Neural cell (in vitro differentiated cells): ENCODE data around the gene SLCO3A1. TPM values are rescaled to one million over a fixed set of nuclear protein-coding genes. Genes with fewer than 3 reads are reported as not detected.

Experiments
- H2AFZ ChIP-seq: fragments of 200-600, 300-800 bp; sonication (generic), shearing (Covaris generic); 2 replicates; pipeline ENCODE4 v1.6.0; 2014; ENCODE audit warnings: low read depth, mild to moderate bottlenecking, antibody characterized with exemption, low read length, moderate library complexity
- H3F3A ChIP-seq: fragments of 200-600 bp; shearing (Covaris generic); 2 replicates; pipeline ENCODE4 v1.6.1; 2016; ENCODE audit warnings: mild to moderate bottlenecking, moderate library complexity, mixed read lengths, antibody characterized with exemption, low read length; ENCODE audit not compliant: insufficient read depth, poor library complexity, severe bottlenecking
- H3K27ac ChIP-seq: fragments of 200-600, 300-800 bp; sonication (generic), shearing (Covaris generic); 2 replicates; pipeline ENCODE4 v1.5.1; 2014; ENCODE audit warnings: mild to moderate bottlenecking, low read length, moderate library complexity
- H3K27me3 ChIP-seq: fragments of 300-800, 200-600 bp; sonication (generic), shearing (Covaris generic); 2 replicates; pipeline ENCODE4 v1.6.0; 2014; ENCODE audit warnings: mild to moderate bottlenecking, low read depth, low read length, moderate library complexity; ENCODE audit not compliant: insufficient read depth
- H3K36me3 ChIP-seq: fragments of 300-800, 200-600 bp; sonication (generic), shearing (Covaris generic); 2 replicates; pipeline ENCODE4 v1.5.1; 2014; ENCODE audit warnings: mild to moderate bottlenecking, antibody characterized with exemption, low read length, moderate library complexity; ENCODE audit not compliant: insufficient read depth
- H3K4me2 ChIP-seq: fragments of 300-800, 200-600 bp; sonication (generic), shearing (Covaris generic); 2 replicates; pipeline ENCODE4 v1.6.0; 2014; ENCODE audit warnings: mild to moderate bottlenecking, low read length
- H3K4me3 ChIP-seq: fragments of 300-800, 200-600 bp; sonication (generic), shearing (Covaris generic); 2 replicates; pipeline ENCODE4 v1.5.1; 2014; ENCODE audit warnings: mild to moderate bottlenecking, low read length, moderate library complexity
- H3K79me2 ChIP-seq: fragments of 200-600 bp; shearing (Covaris generic); replicated peaks from 2 replicates; pipeline ENCODE4 v1.6.0; 2014; ENCODE audit warnings: mild to moderate bottlenecking, low read length, moderate library complexity; ENCODE audit not compliant: insufficient read depth
- H3K9ac ChIP-seq: fragments of 300-800, 200-600 bp; sonication (generic), shearing (Covaris generic); 2 replicates; pipeline ENCODE4 v1.6.1; 2016; ENCODE audit warnings: mild to moderate bottlenecking, low read length, mixed read lengths
- H3K9me2 ChIP-seq: fragments of 200-600 bp; shearing (Covaris generic); 2 replicates; pipeline ENCODE4 v1.6.1; 2016; ENCODE audit warnings: mild to moderate bottlenecking, low read length, mixed read lengths; ENCODE audit not compliant: insufficient read depth
- H3K9me3 ChIP-seq: fragments of 200-600, 300-800 bp; sonication (generic), shearing (Covaris generic); 2 replicates; pipeline ENCODE4 v1.6.1; 2016; ENCODE audit warnings: mild to moderate bottlenecking, mixed run types, low read length, moderate library complexity, mixed read lengths
- H4K20me1 ChIP-seq: fragments of 200-600 bp; shearing (Covaris generic); 2 replicates; pipeline ENCODE4 v1.6.1; 2016; ENCODE audit warnings: mild to moderate bottlenecking, mixed run types; ENCODE audit not compliant: insufficient read depth
- EP300 ChIP-seq: fragments of 450-650 bp; conservative IDR thresholded peaks from 2 replicates; pipeline ENCODE4 v1.6.1; 2014; ENCODE audit warnings: antibody characterized with exemption, mild to moderate bottlenecking, moderate library complexity; ENCODE audit not compliant: poor library complexity, severe bottlenecking
- EZH2 ChIP-seq: fragments of 200-600, 300-800 bp; shearing (Covaris generic), sonication (generic); IDR thresholded peaks from 2 replicates; pipeline ENCODE4 v1.6.1; 2014; ENCODE audit warnings: antibody characterized with exemption, low read length, borderline replicate concordance, mild to moderate bottlenecking; ENCODE audit not compliant: insufficient read depth, poor library complexity, severe bottlenecking
- MXI1 ChIP-seq: fragments of 450-650 bp; conservative IDR thresholded peaks from 2 replicates; pipeline ENCODE4 v1.6.1; 2014; ENCODE audit warnings: antibody characterized with exemption, mild to moderate bottlenecking; ENCODE audit not compliant: poor library complexity, severe bottlenecking
- POLR2AphosphoS5 ChIP-seq: IDR thresholded peaks from 2 replicates; pipeline ENCODE4 v1.6.1; 2012
- RAD21 ChIP-seq: fragments of 450-650 bp; conservative IDR thresholded peaks from 2 replicates; pipeline ENCODE4 v1.6.1; 2014; ENCODE audit warnings: antibody characterized with exemption, mild to moderate bottlenecking, moderate library complexity
- SMC3 ChIP-seq: fragments of 450-650 bp; conservative IDR thresholded peaks from 2 replicates; pipeline ENCODE4 v1.6.1; 2014; ENCODE audit warnings: antibody characterized with exemption, mild to moderate bottlenecking, moderate library complexity; ENCODE audit not compliant: poor library complexity
- TAF1 ChIP-seq: IDR thresholded peaks from 2 replicates; pipeline ENCODE4 v1.6.1; 2012; ENCODE audit warnings: low read depth
- polyA plus RNA-seq: library from polyadenylated mRNA; depleted of rRNA; stranded (reverse); fragments of >200 nt; gene quantifications from 2 replicates; pipeline ENCODE4 v1.2.3, GENCODE V29; 2014
- TF ChIP-seq, protein P1 (sequence below): fragments of 450-650 bp; IDR thresholded peaks from 2 replicates; pipeline ENCODE4 v1.5.1; 2014; ENCODE audit warnings: antibody characterized with exemption, mild to moderate bottlenecking, moderate library complexity; ENCODE audit not compliant: poor library complexity, severe bottlenecking
- TF ChIP-seq, protein P2 (sequence below): IDR thresholded peaks from 2 replicates; pipeline ENCODE4 v1.6.1; 2012; ENCODE audit warnings: borderline replicate concordance

Gene SLCO3A1
- polyA plus RNA-seq, 1 donor from 2014 or later: 14.2 TPM

DNA sequence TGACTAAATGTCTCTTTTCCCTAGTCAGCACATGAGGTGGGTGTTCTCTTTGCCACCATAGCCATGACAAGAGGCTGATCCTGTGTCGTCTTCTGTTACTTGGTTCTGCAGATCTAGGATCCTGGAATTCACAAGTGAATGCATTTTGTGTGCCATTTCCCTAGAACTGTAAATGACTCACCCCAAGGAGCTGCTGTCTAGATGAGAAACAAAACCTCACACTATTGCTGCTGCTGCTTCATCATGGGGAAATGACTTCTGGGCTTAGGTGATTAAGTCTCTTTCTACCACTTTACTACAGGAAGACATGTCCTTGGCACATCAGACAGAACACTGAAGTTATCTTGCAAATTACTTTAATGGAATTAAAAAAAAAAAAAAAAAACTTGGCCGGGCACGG, 54.9 kb downstream of the SLCO3A1 start:
- Histone ChIP-seq H3K9me3 (no peaks in the 10 kb centered on the region), H3K79me2 (no peaks in the 10 kb centered on the region), H3F3A (no peaks in the 10 kb centered on the region), H3K36me3 (no peaks in the 10 kb centered on the region), H2AFZ (no peak overlapping the region), H3K27ac (no peak overlapping the region), H3K4me2 (no peak overlapping the region), H3K27me3 (no peaks in the 10 kb centered on the region), H3K9me2 (no peaks in the 10 kb centered on the region), H3K4me3 (no peak overlapping the region), H4K20me1 (no peaks in the 10 kb centered on the region), H3K9ac (no peak overlapping the region)
- TF ChIP-seq SMC3: no peak
- TF ChIP-seq MXI1: no peak
- no peak for TF ChIP-seq POLR2AphosphoS5
- TF ChIP-seq TAF1: no peak

DNA sequence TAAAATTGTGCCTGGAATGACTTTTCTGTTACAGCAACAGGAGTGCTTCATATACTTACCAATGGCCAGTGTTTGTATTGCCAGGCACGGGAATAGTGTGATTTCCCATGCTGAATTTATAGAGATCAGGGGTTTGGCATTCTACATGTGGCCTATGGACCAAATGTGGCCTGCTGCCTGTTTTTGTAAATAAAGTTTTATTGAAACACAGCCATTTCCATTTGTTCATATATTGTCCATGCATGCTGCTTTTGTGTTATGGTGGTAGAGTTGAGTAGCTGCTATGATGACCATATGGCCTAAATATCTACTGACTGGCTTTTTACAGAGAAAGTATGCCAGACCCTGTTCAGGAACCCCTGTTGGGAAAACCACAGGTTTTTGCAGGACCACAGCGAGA, 55.6 kb downstream of the SLCO3A1 start:
- Histone ChIP-seq H3K79me2 (no peaks in the 10 kb centered on the region), H3K36me3 (no peaks in the 10 kb centered on the region), H3F3A (no peaks in the 10 kb centered on the region), H4K20me1 (no peaks in the 10 kb centered on the region), H3K4me3 (no peak overlapping the region), H3K9ac (no peak overlapping the region), H3K27ac (no peak overlapping the region), H3K9me2 (no peaks in the 10 kb centered on the region), H2AFZ (no peak overlapping the region), H3K4me2 (no peak overlapping the region), H3K9me3 (no peaks in the 10 kb centered on the region), H3K27me3 (no peaks in the 10 kb centered on the region)
- TF ChIP-seq, protein P1, sequence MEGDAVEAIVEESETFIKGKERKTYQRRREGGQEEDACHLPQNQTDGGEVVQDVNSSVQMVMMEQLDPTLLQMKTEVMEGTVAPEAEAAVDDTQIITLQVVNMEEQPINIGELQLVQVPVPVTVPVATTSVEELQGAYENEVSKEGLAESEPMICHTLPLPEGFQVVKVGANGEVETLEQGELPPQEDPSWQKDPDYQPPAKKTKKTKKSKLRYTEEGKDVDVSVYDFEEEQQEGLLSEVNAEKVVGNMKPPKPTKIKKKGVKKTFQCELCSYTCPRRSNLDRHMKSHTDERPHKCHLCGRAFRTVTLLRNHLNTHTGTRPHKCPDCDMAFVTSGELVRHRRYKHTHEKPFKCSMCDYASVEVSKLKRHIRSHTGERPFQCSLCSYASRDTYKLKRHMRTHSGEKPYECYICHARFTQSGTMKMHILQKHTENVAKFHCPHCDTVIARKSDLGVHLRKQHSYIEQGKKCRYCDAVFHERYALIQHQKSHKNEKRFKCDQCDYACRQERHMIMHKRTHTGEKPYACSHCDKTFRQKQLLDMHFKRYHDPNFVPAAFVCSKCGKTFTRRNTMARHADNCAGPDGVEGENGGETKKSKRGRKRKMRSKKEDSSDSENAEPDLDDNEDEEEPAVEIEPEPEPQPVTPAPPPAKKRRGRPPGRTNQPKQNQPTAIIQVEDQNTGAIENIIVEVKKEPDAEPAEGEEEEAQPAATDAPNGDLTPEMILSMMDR: no peak

DNA sequence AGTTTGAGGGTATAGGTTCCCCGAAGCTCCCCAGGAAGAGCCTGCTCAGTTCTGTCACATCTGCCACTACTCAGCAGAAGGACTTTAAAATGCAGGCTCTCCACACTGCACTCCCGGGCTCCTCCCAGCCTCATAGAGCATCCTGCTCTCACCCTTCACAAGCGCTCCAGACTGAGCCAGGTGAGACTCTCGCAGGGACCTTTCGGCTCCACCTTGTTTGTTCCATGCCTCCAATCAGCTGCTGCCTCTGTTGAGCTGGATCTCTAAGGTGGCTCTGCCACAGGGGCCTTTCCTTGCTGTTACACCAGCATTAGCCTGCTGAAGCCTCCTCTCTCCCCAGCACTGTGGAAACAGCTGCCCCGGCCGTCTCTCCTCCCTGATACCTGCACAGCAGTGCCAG, 56.1 kb downstream of the SLCO3A1 start:
- Histone ChIP-seq H3K4me3 (no peak overlapping the region), H3K9me2 (no peaks in the 10 kb centered on the region), H2AFZ (no peak overlapping the region), H3K27ac (no peak overlapping the region), H3K9me3 (no peaks in the 10 kb centered on the region), H3K79me2 (no peaks in the 10 kb centered on the region), H3K27me3 (no peaks in the 10 kb centered on the region), H4K20me1 (no peaks in the 10 kb centered on the region), H3K4me2 (no peak overlapping the region), H3K36me3 (no peaks in the 10 kb centered on the region), H3K9ac (no peak overlapping the region), H3F3A (no peaks in the 10 kb centered on the region)
- TF ChIP-seq SMC3: no peak
- TF ChIP-seq, protein P2, sequence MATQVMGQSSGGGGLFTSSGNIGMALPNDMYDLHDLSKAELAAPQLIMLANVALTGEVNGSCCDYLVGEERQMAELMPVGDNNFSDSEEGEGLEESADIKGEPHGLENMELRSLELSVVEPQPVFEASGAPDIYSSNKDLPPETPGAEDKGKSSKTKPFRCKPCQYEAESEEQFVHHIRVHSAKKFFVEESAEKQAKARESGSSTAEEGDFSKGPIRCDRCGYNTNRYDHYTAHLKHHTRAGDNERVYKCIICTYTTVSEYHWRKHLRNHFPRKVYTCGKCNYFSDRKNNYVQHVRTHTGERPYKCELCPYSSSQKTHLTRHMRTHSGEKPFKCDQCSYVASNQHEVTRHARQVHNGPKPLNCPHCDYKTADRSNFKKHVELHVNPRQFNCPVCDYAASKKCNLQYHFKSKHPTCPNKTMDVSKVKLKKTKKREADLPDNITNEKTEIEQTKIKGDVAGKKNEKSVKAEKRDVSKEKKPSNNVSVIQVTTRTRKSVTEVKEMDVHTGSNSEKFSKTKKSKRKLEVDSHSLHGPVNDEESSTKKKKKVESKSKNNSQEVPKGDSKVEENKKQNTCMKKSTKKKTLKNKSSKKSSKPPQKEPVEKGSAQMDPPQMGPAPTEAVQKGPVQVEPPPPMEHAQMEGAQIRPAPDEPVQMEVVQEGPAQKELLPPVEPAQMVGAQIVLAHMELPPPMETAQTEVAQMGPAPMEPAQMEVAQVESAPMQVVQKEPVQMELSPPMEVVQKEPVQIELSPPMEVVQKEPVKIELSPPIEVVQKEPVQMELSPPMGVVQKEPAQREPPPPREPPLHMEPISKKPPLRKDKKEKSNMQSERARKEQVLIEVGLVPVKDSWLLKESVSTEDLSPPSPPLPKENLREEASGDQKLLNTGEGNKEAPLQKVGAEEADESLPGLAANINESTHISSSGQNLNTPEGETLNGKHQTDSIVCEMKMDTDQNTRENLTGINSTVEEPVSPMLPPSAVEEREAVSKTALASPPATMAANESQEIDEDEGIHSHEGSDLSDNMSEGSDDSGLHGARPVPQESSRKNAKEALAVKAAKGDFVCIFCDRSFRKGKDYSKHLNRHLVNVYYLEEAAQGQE: no peak
- no peak for TF ChIP-seq RAD21
- no peak for TF ChIP-seq TAF1
- no peak for TF ChIP-seq MXI1
- no peak for TF ChIP-seq EZH2
- TF ChIP-seq EP300: no peak
- no peak for TF ChIP-seq POLR2AphosphoS5
- TF ChIP-seq, protein P1: no peak
